Glomerular endothelial cell (primary cell): Measurements from ENCODE around the gene P4HA2. TPM values are rescaled to one million over a fixed set of nuclear protein-coding genes. Genes with fewer than 3 reads are reported as not detected.

ENCODE experiments used
- DNase-seq: peaks from one replicate; pipeline ENCODE4 v3.0.0-alpha.2; 2011; ENCODE audit warnings: low read depth, low spot score; ENCODE audit errors: extremely low read depth
- total RNA-seq: library from RNA; depleted of rRNA; stranded (reverse); fragments of >200 nt; gene quantifications from 2 replicates; pipeline ENCODE4 v1.2.3, GENCODE V29; 2015

P4HA2 gene
- total RNA-seq, 1 donor from 2014 or later, result 151 TPM

DNA sequence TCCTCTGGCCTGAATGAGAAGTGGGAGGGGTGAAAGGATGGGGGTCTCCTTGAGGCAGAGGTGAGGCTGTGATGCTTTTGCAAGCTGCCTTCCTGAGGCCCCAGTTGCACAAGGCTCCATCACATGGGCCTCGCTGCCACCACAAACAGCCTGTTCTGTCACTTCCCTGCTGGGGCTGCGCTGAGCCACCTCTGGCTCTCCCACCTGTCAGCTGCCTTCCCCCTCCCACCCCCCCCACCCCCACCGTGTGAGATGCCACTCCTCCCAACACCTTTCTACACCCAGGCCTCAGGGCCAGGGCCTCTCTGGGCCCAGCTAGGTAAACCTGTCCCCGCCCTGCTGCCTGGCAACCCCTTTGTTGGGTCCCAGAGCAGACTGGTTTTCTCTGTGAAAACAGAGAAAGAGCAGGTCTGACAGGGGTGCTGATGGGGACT lies 25.4 kb upstream of the P4HA2 start:
- no peak for DNase-seq

DNA sequence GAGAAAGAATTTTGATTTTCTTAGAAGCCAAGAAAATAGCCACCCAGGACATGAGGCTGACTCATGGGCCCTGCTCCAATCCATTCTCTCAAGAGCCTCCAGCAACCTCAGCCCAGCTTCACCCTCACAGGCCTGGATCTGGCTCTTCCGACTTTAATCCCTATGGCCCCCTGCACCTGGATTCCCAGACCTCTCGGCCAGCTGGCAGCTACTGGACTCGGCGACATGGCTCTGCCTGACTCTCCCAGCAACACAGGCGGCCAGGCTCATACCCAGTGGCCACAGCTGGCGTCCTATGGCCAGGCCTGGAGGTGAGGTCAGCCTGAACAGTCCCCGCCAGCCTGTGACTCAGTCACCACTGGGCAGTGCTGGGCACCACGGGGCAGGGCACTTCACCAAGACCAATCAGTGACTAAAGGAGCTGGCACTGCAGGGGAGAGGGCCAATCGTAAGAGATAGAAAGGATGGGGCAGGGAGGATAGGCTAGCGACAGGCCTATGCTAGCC lies 23.6 kb upstream of the P4HA2 start:
- no peak for DNase-seq

DNA sequence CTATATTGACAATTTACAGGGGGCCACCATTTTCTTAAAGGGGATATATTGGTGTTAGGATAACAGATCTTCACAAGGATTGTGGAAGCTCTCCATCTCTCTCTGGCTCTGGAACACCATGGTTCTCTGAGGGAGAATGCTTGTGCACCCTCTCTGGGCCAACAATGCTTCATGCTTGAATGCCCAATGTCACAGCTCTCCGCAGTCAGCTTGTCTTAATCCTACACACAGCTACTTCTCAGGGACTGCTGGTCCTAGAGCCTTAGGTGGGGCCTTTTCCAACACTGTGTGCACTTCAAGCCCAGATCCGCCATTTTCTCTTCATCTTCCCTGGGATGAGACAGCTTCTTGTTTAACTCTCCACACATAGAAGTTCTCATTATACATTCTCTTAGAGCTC lies 22.9 kb upstream of the P4HA2 start:
- DNase-seq, result no peak

DNA sequence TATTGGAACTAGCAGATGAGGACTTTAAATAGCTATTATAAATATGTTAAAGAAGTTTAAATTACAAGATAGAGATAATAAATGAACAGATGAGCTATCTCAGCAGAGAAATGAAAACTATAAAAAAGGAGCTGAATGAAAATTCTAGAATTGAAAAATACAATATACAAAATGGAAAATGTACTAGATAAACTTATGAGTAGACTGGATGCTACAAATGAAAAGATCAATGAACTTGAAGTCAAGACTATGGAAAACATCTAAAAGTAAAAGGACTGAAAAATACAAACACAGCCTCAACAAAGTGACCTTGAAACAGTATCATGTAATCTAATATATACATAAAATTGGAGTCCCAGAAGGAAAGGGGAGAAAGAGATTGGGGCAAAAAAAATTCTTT lies 19.2 kb upstream of the P4HA2 start:
- DNase-seq, result no peak

DNA sequence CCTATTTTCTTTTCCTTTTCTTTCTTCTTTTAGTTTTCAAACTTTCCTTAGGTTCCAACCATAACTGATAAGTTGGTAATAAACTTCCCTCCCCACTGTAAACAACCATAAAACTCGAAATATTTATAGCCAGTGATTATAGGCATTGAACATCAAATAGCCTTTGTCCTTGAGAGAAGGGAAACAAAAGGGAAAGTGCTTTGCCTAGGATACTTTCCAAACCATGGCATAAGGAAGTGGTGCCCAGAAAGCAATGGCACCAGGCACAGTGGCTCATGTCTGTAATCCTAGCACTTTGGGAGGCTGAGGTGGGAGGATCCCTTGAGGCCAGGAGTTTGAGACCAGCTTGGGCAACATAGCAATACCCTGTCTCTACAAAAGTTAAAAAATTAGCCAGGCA lies 17.9 kb upstream of the P4HA2 start:
- DNase-seq, result no peak

DNA sequence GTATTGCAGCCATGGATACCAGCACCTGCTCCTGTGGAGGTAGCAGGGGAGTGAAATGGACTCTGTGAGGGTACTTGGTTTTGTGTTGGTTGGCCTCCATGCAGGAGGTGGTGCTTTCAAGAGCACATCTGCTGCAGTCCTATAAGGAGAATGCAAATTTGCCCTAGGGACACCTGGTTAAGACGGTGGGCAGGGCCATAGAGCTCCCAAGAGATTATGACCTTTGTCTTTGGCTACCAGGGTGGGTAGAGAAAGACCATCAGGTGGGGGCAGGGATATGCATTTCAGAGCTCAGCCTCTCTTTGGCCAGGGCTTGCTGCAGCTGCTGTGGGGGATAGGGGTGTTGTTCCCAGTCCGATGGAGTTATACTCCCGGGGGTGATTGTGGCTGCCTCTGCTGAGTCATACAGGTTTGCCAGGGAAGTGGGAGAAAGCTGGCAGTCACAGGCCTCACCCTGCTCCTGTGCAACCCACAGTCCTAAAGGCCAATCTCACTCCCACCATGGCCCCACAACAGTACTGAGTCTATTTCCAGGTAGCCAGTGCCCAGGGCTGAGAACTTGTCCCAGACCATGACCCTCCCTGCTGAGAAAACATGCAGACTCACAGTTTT lies 15.8 kb upstream of the P4HA2 start:
- no peak for DNase-seq

DNA sequence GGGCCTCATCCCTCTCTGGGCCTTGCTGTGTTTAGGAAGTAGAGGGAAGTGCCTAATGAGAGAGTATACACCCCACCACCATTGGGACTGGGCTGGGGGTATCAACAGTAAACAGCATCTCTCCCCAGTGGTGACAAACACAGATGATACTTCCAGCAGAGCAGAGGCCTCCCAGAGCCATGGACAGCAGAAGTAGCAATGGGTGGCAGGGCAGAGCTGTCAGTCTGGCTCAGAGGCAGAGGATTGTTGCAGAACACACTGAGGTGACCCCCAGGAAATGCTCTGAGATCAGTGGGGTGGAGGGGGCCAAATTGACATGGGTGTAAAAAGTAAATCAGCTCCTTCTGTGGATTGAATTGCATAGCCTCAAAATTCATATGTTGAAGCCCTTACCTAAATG lies 12.1 kb upstream of the P4HA2 start:
- no peak for DNase-seq

DNA sequence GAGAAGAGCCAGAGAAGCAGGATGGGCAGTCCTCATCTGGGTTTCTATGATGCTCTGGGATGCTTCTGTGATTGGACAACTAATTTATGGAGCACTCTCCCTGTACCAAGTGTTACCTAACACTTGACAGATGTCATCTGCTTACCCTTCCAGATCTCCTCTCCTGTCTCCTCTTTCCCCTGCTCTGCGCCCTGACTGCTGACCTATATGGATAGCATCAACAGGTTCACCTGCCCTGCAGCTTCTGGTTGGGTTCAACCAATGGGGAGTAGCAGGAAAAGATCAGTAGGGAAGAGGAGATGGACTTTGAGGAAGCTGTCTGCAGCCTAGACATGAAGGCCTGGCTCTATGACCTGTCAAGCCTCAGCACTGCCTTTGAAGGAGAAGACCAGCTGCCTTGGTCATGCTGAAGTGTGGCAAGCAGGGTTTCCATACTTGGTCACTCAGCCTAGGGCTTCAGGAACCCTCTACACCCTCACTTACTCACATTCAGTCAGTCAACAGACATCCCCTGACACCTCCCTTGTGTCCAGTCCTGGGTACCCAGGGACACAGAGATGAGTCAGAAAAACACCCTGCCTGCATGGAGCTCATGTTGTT lies 11.3 kb upstream of the P4HA2 start:
- DNase-seq, result no peak

DNA sequence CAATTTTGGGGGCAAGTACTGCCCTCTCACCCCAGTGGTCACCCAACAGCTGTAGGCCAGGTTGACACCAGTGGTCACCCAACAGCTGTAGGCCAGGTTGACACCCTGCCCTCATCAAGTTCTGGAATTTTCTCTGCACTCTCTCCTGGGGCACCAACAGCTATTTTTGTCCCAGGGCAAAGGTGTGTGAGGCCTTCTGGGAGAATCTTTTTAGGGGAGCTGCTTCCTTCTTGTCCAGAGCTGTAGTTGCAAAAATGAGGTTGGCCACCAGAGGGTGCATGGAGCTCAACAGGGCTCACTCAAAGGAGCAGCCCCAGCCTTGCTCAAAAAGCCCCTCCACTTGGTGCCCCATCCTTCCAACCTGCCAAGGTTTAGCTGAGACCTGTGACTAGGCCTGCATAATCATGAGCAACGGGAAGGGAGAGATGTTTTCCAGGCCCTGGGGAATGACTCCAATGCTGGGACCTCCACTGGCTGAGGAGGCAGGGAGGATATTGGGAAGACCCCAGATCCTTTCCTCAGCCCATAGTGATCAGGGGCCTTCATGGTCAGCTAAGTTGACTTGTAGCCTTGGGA lies 10.6 kb upstream of the P4HA2 start:
- no peak for DNase-seq

DNA sequence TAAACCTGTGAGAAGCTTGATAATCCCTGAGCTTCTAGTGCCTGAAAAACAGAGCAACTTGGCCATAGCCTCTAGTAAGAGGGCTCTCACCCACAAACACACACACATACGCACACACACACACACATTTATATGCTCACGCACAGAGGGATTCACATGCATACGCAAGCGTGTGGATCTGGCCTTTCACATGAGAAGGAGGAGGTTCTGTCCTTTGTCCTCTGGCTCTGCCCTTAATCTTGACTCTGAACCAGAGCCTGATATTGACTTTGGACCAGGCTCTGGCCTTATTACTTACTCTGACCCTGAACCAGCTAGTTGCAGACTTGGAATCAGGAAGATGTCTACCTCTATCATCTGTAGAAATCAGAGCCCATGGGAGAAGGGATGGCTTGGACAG lies 10.0 kb upstream of the P4HA2 start:
- DNase-seq, result no peak

DNA sequence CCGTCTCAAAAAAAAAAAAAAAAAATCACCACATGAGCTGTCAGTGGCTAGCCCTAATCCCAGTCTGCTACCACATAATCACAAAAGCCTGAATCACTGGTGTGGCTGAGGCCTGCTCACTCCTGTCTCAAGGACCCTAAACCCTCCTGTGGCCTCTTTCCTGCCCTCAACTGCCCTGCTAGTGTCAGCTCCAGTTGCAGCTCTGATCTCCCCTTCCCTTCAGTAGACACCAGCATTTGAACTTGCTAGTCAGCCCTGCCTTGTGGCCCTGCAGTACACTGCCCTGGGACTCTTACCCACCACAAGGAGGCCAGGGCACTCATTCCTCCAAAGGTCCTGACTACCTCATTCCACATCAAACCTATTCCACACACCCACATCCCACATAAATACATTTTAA lies 9.5 kb upstream of the P4HA2 start:
- no peak for DNase-seq

DNA sequence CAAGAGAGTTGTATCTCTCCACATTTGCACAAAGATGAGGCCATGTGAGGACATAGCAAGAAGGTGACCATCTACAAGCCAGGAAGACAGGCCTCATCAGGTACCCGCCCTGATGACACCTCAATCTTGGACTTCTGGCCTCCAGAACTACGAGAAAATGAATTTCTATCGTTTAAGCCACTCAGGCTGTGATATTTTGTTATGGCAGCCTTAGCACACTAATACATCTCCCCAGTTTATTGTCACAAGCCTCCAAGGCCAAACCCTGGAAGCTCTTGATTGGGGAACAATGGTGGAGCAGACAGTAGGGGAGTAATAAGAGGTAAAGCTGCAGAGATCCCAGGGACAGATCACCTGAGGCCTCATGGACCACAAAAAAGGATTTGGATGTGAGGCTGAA lies 7.7 kb upstream of the P4HA2 start:
- DNase-seq, result no peak

DNA sequence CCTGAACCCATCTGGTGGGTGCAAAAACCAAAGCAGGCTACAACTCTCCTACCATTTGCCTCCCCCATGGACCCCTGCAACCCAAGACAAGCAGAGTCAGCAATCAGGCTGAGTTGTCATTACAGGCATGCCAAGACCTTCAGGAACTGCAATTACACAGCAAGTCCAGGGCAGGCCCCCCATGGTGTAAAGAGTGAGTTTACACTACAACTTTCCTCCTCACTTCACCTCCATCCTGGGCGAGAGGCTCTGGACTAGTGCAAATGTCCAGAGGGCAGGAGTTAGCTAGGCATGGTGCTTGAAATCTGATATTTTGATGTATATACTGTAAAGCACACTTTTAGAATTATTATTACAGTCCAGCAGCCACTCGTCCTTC lies 7.0 kb upstream of the P4HA2 start:
- DNase-seq, result no peak

DNA sequence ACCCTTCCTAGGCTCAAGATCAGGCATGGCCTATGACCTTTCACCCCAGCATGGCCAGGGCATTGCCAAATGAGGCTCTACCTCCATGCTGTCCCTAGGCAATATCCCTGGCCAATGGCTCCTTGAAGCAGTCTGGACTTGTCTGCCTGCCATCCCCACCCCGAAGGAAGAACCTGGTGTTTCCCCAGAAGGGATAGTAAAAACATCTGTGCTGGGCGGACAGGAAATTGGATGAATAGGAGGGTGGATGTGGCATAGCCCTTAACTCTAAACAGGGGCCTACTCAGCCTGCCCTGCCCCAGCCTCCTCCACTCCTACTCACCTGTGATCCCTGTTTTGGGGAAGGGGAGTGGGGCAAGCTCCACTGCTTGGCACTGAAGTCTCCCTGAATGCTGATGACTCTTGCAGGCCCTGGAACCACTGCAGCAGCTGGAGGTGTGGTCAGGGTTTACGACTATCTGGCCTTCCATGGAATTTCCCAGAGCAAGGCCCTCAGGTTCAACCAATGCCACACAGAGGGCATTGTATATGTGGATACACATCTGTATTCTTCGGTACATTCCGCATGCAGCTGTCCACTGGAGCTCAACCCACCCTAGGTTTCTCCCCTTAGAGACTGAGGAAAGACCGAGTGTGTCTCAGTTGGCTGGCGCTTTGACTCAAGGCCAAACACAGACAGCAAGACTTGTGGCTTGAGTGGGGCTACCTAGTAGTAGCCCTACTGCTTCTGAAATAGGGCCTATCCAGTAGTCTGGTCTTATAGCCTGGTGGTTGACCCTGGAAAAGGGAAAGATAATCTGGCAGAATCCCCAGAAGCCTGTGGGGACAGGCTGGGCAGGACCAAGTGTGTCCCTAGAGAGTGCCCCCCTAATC lies 6.4 kb upstream of the P4HA2 start:
- DNase-seq, result no peak

DNA sequence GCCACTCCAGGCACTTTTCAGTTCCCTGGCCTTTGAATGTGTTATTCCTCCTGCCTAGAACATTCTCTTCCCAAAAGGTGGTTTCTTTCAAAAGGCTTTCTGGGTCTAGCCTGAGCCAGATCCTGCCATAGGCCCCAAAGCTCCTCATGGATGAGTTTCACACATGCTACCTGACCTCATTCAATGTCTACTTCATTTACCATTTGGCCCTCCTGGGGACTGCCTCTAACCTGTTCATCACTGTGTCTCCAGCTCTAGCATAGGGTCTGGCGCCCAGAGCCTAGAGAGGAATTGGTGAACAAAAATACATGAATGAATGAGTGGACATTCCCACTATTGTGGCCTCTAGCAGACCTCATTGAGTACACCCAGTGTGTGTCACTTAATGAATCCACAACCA lies 5.4 kb upstream of the P4HA2 start:
- DNase-seq, result no peak

DNA sequence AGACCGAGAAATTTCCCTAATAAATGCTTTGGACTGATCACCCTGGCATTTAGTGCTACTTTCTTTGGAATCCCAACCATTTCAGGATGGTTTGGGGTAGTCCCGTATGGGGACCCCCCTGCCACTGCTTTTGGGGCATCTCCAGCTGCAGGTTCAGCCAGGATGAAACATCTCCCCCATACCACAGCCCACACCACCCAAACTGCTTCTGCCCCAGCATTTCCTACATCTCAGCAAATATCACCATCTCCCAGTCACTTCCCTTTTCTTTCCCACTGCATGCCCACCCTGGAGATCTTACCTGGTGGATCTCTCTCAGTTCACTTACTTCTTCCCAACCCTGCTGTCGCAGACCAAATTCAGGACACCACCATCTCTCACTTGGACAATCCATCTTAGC lies 4.8 kb upstream of the P4HA2 start:
- DNase-seq, result no peak

DNA sequence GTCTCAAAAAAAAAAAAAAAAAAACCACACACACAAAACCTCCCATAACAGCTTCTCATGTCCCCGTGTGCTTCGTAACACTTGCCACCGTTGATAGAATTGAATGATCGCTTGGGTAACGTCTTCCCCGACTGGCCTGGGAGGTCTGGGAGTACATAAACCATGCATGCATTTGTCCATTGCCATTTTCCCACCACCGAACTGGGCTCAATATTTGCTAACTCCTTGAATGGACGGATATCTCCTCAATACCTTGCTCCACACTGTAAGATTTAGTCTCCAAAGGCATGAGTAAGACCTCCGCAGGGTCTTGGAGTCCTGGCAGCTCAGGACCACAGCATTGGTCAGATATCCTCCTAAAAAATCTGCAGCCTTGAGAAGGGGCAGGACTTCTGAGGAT lies 3.2 kb upstream of the P4HA2 start:
- no peak for DNase-seq

DNA sequence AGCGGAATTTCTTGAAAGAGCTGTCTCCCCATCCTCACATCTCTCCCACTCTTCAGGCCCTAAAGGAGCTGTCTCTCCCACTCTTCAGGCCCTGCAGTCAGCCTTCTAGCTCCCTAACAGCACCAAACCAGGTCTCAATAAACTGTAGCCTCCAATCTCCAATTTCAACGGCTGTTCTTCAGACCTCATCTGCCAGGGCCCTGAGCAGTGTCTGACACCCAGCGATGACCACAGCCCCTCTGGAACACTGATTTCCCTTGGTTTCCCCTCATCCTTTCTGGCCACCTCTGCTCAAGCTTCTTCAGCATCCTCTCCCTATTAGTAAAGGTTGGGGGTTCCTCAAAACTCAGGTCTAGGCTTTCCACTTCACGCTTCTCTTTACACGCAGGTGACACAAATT lies 1.6 kb upstream of the P4HA2 start:
- DNase-seq, result no peak

DNA sequence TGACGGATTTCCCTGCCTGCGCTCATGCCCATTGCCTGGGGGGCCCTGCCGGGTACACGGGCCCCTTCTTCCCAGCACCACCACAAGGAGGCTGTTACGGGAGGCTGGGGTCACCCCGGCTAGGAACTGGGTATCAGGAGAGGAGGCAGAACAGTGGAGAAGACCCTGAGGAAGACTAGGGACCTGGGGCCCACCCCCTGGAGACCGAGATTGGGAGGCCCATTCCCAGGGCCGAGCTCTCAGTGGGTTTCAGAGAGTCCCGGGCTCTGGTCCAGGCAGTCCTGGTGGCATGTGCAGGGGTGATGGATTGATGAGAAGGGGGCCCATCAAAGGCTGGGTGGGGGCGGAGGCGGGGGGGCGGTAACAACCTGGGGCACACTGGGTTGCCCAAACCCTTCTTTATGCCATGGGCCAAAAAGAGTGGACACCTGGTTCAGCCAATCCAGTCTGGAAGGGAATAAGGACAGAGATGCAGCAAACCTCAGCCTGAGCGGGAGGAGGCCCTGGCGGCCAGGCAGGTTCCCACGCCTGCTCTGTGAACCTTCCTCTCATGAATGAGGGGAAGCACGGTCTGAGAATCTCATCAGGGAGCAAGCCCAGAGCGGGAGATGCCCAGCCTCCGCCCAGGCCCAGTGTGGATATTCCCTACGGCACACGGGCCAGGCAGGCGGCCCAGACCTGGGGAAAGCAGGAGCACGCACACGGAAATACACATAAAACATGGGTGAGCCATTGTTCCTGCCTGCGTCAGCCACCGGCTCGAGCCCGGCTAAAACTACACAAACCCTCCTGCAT lies 785 bp upstream of the P4HA2 start:
- DNase-seq, result no peak

DNA sequence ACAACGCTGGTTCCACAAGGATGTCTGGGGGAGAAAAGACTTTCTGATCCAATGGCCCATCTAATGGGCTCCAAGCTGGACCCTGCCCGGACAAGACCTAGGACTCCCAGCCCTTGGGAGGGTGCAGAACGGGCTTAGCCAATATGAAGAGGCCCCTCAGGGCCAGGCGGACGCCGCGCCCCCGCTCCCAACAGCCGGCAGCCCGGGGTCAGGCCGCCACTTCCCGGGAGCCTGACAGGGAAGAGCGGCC lies 493 bp downstream of the P4HA2 start:
- no peak for DNase-seq
